Measurements from ENCODE around the gene IRF2BPL.

DNA sequence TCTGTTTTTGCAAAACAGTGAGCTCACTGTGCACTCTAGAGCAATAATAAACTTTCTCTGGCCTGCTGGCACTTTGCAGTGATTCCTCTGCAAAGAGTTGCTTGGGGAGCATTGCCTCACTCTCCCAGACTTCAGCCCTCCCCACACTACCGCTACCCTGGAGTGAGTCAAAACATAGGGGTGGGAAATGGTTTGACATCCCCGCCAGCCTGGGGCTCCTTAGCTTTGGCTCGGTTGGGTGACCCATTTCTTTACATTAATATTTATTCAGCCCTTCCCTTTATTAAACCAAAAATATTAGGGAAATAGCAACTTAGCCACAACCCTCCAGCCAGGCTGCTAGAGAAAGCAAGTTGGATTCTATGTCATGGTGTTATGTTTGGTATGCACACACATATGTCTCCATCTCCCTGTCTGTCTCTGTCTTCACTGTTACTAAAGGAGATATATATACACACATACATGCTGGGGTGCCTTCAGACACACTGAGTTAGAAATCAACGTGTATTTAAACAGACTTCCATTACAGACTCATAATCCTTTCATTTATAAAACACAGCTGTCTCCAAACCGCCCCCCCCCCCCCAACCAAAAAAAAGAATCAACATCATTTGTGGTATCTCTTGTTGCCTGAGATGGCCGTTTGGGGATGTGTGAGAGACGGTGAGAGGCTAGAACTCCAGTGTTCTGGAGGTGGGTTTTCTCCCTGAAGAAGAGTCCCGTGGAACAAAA is 3.4 kb upstream of the IRF2BPL start:
- TF ChIP-seq, protein P1, sequence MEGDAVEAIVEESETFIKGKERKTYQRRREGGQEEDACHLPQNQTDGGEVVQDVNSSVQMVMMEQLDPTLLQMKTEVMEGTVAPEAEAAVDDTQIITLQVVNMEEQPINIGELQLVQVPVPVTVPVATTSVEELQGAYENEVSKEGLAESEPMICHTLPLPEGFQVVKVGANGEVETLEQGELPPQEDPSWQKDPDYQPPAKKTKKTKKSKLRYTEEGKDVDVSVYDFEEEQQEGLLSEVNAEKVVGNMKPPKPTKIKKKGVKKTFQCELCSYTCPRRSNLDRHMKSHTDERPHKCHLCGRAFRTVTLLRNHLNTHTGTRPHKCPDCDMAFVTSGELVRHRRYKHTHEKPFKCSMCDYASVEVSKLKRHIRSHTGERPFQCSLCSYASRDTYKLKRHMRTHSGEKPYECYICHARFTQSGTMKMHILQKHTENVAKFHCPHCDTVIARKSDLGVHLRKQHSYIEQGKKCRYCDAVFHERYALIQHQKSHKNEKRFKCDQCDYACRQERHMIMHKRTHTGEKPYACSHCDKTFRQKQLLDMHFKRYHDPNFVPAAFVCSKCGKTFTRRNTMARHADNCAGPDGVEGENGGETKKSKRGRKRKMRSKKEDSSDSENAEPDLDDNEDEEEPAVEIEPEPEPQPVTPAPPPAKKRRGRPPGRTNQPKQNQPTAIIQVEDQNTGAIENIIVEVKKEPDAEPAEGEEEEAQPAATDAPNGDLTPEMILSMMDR (conservative IDR thresholded peaks at IDR 0.05; ENCODE audit: low read depth, low read length), result no peak
- TF ChIP-seq RCOR1 (IDR thresholded peaks at IDR 0.05; ENCODE audit: insufficient replicate concordance, low read length), result no peak
- TF ChIP-seq POLR2A (IDR thresholded peaks at IDR 0.05; ENCODE audit: low read depth, low read length), result no peak; the same call in 1 of the 2 replicates
- TF ChIP-seq SMC3 (IDR thresholded peaks at IDR 0.05; ENCODE audit: low read depth, low read length), result no peak
- peak; percentile 25; the same call in 1 of the 2 replicates for TF ChIP-seq RAD21 (IDR thresholded peaks at IDR 0.05; ENCODE audit: low read length)
- no peak for TF ChIP-seq RFX5 (IDR thresholded peaks at IDR 0.05; ENCODE audit: low read depth, low read length)
- peak; percentile 58; the same call in 1 of the 2 replicates for TF ChIP-seq FOS (IDR thresholded peaks at IDR 0.05; ENCODE audit: low read depth, low read length)
- peak; percentile 91 for TF ChIP-seq MAZ (IDR thresholded peaks at IDR 0.05; ENCODE audit: borderline replicate concordance, low read depth, low read length)
- TF ChIP-seq BHLHE40 (IDR thresholded peaks at IDR 0.05; ENCODE audit: low read depth, low read length), result no peak
- TF ChIP-seq, protein P2, sequence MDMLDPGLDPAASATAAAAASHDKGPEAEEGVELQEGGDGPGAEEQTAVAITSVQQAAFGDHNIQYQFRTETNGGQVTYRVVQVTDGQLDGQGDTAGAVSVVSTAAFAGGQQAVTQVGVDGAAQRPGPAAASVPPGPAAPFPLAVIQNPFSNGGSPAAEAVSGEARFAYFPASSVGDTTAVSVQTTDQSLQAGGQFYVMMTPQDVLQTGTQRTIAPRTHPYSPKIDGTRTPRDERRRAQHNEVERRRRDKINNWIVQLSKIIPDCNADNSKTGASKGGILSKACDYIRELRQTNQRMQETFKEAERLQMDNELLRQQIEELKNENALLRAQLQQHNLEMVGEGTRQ (IDR thresholded peaks at IDR 0.05; ENCODE audit: low read depth, low read length), result no peak
- TF ChIP-seq CEBPB (IDR thresholded peaks at IDR 0.05; ENCODE audit: low read depth, low read length), result peak; percentile 95
- peak; percentile 38 for TF ChIP-seq CHD1 (IDR thresholded peaks at IDR 0.05; ENCODE audit: low read depth, low read length)
- TF ChIP-seq MXI1 (IDR thresholded peaks at IDR 0.05; ENCODE audit: borderline replicate concordance, low read depth, low read length), result no peak

Measured in IMR-90 (cell line).